IMR-90 (cell line): ENCODE results near the gene TIMM10. TPM values are rescaled to one million over a fixed set of nuclear protein-coding genes. Genes with fewer than 3 reads are reported as not detected.

ENCODE experiments used
- ATAC-seq: fragments of 200-7000 bp; cut with Tn5 transposase; 2 replicates; pipeline ENCODE4 v1.9.1; 2020; ENCODE audit warnings: low read depth, mild to moderate bottlenecking, moderate library complexity
- BruUV-seq: library from RNA; stranded (reverse); fragments of 400-500 nt; replicated peaks from 2 replicates; lab custom pipeline; 2021; lab: Mats Ljungman, UMichigan
- CTCF ChIA-PET: fragments of 300-600 bp; formaldehyde crosslinking; extraction: SDS; loops from one replicate; lab custom pipeline; 2021; ENCODE audit warnings: antibody characterized with exemption; lab: Yijun Ruan, JAX
- POLR2A ChIA-PET: fragments of 300-600 bp; sonication (Branson Sonifier 250); formaldehyde crosslinking; loops from one replicate; lab custom pipeline; 2022; ENCODE audit warnings: antibody characterized with exemption; ENCODE audit not compliant: unreplicated experiment; lab: Charles Lee
- DNase-seq: peaks from one replicate; pipeline ENCODE4 v3.0.0; 2013
- H2AFZ ChIP-seq: replicated peaks from 2 replicates; pipeline ENCODE3; 2013; ENCODE audit warnings: low read length, mild to moderate bottlenecking; ENCODE audit not compliant: poor library complexity
- H2AK5ac ChIP-seq: 2 replicates; pipeline ENCODE4 v1.6.1; 2013; ENCODE audit warnings: low read depth, low read length, inconsistent platforms
- H2AK9ac ChIP-seq: replicated peaks from 2 replicates; pipeline ENCODE3; 2013; ENCODE audit warnings: mild to moderate bottlenecking, low read depth, low read length, moderate library complexity; ENCODE audit not compliant: poor library complexity
- H2BK120ac ChIP-seq: 2 replicates; pipeline ENCODE4 v1.6.1; 2013; ENCODE audit warnings: low read depth, low read length, inconsistent platforms
- H2BK15ac ChIP-seq: 3 replicates; pipeline ENCODE4 v1.6.1; 2013; ENCODE audit warnings: low read depth, low read length, inconsistent platforms
- H2BK20ac ChIP-seq: 2 replicates; pipeline ENCODE4 v1.6.1; 2013; ENCODE audit warnings: low read depth, mild to moderate bottlenecking, inconsistent platforms, low read length, moderate library complexity
- H2BK5ac ChIP-seq: 2 replicates; pipeline ENCODE4 v1.6.1; 2013; ENCODE audit warnings: mild to moderate bottlenecking, low read depth, low read length, inconsistent platforms; ENCODE audit not compliant: poor library complexity, severe bottlenecking
- H3K14ac ChIP-seq: replicated peaks from 2 replicates; pipeline ENCODE4 v1.6.1; 2013; ENCODE audit warnings: low read depth, low read length, inconsistent platforms
- H3K18ac ChIP-seq: 2 replicates; pipeline ENCODE4 v1.6.1; 2013; ENCODE audit warnings: low read depth, low read length, control low read depth
- H3K23ac ChIP-seq: 2 replicates; pipeline ENCODE4 v1.6.1; 2013; ENCODE audit warnings: low read depth, low read length, inconsistent platforms
- H3K27ac ChIP-seq: 2 replicates; pipeline ENCODE4 v1.5.1; 2013; ENCODE audit warnings: mild to moderate bottlenecking, control low read depth, low read length; ENCODE audit not compliant: insufficient read depth
- H3K27me3 ChIP-seq: 2 replicates; pipeline ENCODE4 v1.6.1; 2013; ENCODE audit warnings: low read length; ENCODE audit not compliant: control insufficient read depth, insufficient read depth
- H3K36me3 ChIP-seq: 2 replicates; pipeline ENCODE4 v1.6.1; 2013; ENCODE audit warnings: low read length, mixed read lengths; ENCODE audit not compliant: control insufficient read depth, insufficient read depth
- H3K4ac ChIP-seq: 2 replicates; pipeline ENCODE4 v1.6.1; 2013; ENCODE audit warnings: low read depth, low read length, inconsistent platforms
- H3K4me1 ChIP-seq: 2 replicates; pipeline ENCODE4 v1.6.1; 2013; ENCODE audit warnings: low read length, mixed read lengths; ENCODE audit not compliant: control insufficient read depth, insufficient read depth
- H3K4me2 ChIP-seq: 2 replicates; pipeline ENCODE4 v1.6.1; 2013; ENCODE audit warnings: low read depth, mild to moderate bottlenecking, control low read depth, low read length, moderate library complexity
- H3K4me3 ChIP-seq: 2 replicates; pipeline ENCODE4 v1.5.1; 2013; ENCODE audit warnings: low read depth, mild to moderate bottlenecking, control low read depth, low read length, moderate library complexity; ENCODE audit not compliant: insufficient read depth
- H3K56ac ChIP-seq: 2 replicates; pipeline ENCODE4 v1.6.1; 2013; ENCODE audit warnings: low read length, inconsistent platforms; ENCODE audit not compliant: insufficient read depth; ENCODE audit errors: extremely low read depth
- H3K79me1 ChIP-seq, 2 experiments: 2 replicates each; pipeline ENCODE4 v1.6.1; 2013; ENCODE audit warnings: low read length in 2 of 2, inconsistent platforms in 1 of 2, low read depth in 1 of 2
- H3K9ac ChIP-seq: 2 replicates; pipeline ENCODE4 v1.6.1; 2013; ENCODE audit warnings: low read depth, low read length, control low read depth
- H3K9me1 ChIP-seq: 2 replicates; pipeline ENCODE4 v1.6.1; 2013; ENCODE audit warnings: low read length, inconsistent platforms; ENCODE audit not compliant: insufficient read depth
- H3K9me3 ChIP-seq: 2 replicates; pipeline ENCODE4 v1.6.1; 2013; ENCODE audit warnings: low read length; ENCODE audit not compliant: control insufficient read depth, insufficient read depth
- H4K20me1 ChIP-seq: 2 replicates; pipeline ENCODE4 v1.6.1; 2013; ENCODE audit warnings: low read length, inconsistent platforms; ENCODE audit not compliant: insufficient read depth
- H4K5ac ChIP-seq: 2 replicates; pipeline ENCODE4 v1.6.1; 2013; ENCODE audit warnings: mild to moderate bottlenecking, low read depth, low read length, control low read depth
- H4K8ac ChIP-seq, 2 experiments: 2 replicates each; pipeline ENCODE4 v1.6.1; 2013; ENCODE audit warnings: low read depth in 2 of 2, low read length in 2 of 2, control low read depth in 1 of 2, inconsistent platforms in 1 of 2
- H4K91ac ChIP-seq: 2 replicates; pipeline ENCODE4 v1.6.1; 2013; ENCODE audit warnings: low read depth, low read length, inconsistent platforms; ENCODE audit not compliant: insufficient read depth
- BHLHE40 ChIP-seq: fragments of 150-350 bp; IDR thresholded peaks from 2 replicates; pipeline ENCODE4 v1.6.1; 2016; ENCODE audit warnings: mild to moderate bottlenecking, low read depth, low read length
- CEBPB ChIP-seq: IDR thresholded peaks from 2 replicates; pipeline ENCODE4 v1.6.1; 2012; ENCODE audit warnings: low read depth, low read length, improper control_type of control experiment
- CHD1 ChIP-seq: IDR thresholded peaks from 2 replicates; pipeline ENCODE4 v1.6.1; 2012; ENCODE audit warnings: low read depth, low read length, improper control_type of control experiment
- CTCF ChIP-seq: conservative IDR thresholded peaks from 2 replicates; pipeline ENCODE4 v1.5.1; 2012; ENCODE audit warnings: mild to moderate bottlenecking, low read depth, low read length, improper control_type of control experiment
- ELK1 ChIP-seq: fragments of 150-350 bp; IDR thresholded peaks from 2 replicates; pipeline ENCODE4 v1.6.1; 2016; ENCODE audit warnings: low read depth, mild to moderate bottlenecking, low read length, moderate library complexity, borderline replicate concordance
- FOS ChIP-seq: fragments of 150-350 bp; IDR thresholded peaks from 2 replicates; pipeline ENCODE4 v1.6.1; 2016; ENCODE audit warnings: low read depth, low read length
- MAFK ChIP-seq: IDR thresholded peaks from 2 replicates; pipeline ENCODE4 v1.6.1; 2012; ENCODE audit warnings: low read depth, low read length, improper control_type of control experiment
- NFE2L2 ChIP-seq: fragments of 150-350 bp; IDR thresholded peaks from 2 replicates; pipeline ENCODE4 v1.6.1; 2016; ENCODE audit warnings: low read depth, mild to moderate bottlenecking, low read length
- POLR2A ChIP-seq: IDR thresholded peaks from 2 replicates; pipeline ENCODE4 v1.6.1; 2012; ENCODE audit warnings: mild to moderate bottlenecking, low read depth, low read length
- RAD21 ChIP-seq: IDR thresholded peaks from 2 replicates; pipeline ENCODE4 v1.6.1; 2012; ENCODE audit warnings: low read length, improper control_type of control experiment
- RCOR1 ChIP-seq: IDR thresholded peaks from 2 replicates; pipeline ENCODE4 v1.6.1; 2012; ENCODE audit warnings: mild to moderate bottlenecking, low read length, improper control_type of control experiment; ENCODE audit not compliant: insufficient replicate concordance
- RFX5 ChIP-seq: IDR thresholded peaks from 2 replicates; pipeline ENCODE4 v1.8.0; 2012; ENCODE audit warnings: low read depth, mild to moderate bottlenecking, low read length, moderate library complexity
- SMC3 ChIP-seq: fragments of 150-350 bp; IDR thresholded peaks from 2 replicates; pipeline ENCODE4 v1.6.1; 2016; ENCODE audit warnings: low read depth, mild to moderate bottlenecking, antibody characterized with exemption, low read length, moderate library complexity
- USF2 ChIP-seq: fragments of 150-350 bp; IDR thresholded peaks from 2 replicates; pipeline ENCODE4 v1.6.1; 2017; ENCODE audit warnings: mild to moderate bottlenecking, antibody characterized with exemption, low read length, low read depth
- WGBS, 2 experiments: methylation state at CpG; one replicate each; pipeline versions ENCODE4 v1.1.5 to v1.1.7; 2013; ENCODE audit warnings: missing lambda C conversion rate in 2 of 2; ENCODE audit not compliant: insufficient read length in 1 of 2; ENCODE audit errors: extremely low coverage in 2 of 2; 5-methylcytosine and 5-hydroxymethylcytosine counted together
- dilution Hi-C: fragments of 300-500 bp; cut with HindIII; formaldehyde crosslinking; loops from one replicate; pipeline ENCODE4 v1.14.3; 2018; ENCODE audit warnings: low sequenced_read_pairs; ENCODE audit not compliant: unreplicated experiment
- in situ Hi-C: fragments of 300-500 bp; cut with MboI; formaldehyde crosslinking; loops from 3 replicates; pipeline ENCODE4 v1.14.3; 2019; ENCODE audit warnings: low sequenced_read_pairs, inconsistent platforms, mixed read lengths
- intact Hi-C: fragments of 100-400 bp; cut with micrococcal nuclease; formaldehyde crosslinking; loops from 2 replicates; pipeline ENCODE4 v1.10.0; 2022
- polyA plus RNA-seq, 3 experiments: library from polyadenylated mRNA; depleted of rRNA; stranded (reverse); fragments of >200 nt; gene quantifications; 2 replicates each; pipeline ENCODE4 v1.2.3, GENCODE V29; 2012; ENCODE audit warnings: low replicate concordance in 1 of 3
- total RNA-seq: library from RNA; depleted of rRNA; stranded (reverse); fragments of >200 nt; gene quantifications from 2 replicates; pipeline ENCODE4 v1.2.3, GENCODE V29; 2012

Gene TIMM10
- total and polyA plus RNA-seq, 2 of the 4 experiments (the other 2 are of a cell fraction) = 96.8 to 135 TPM

GRCh38 chr11:57482782-57483561 lies 47.6 kb downstream of the TIMM10 start:
- no peak overlapping the region for H2BK120ac ChIP-seq
- H4K5ac ChIP-seq = no peak overlapping the region
- H3K4me1 ChIP-seq = no peaks in the 10 kb centered on the region
- peak overlapping the region; percentile 87 for H2AK9ac ChIP-seq
- ATAC-seq (peak; percentile 76), DNase-seq (peak; percentile 21)
- no peaks in the 10 kb centered on the region for H4K20me1 ChIP-seq
- CTCF ChIA-PET = interaction anchor here (0.5 to 1.9 kb wide), 7 partner anchors 10 to 1029 kb away, joined by 3 to 8 read pairs (median 3); partner anchors contain the start of gene RTN4RL2
- peak overlapping the region; percentile 84 for H3K4me2 ChIP-seq
- intact Hi-C loops (loop anchor here (2.0 kb wide), 1 partner anchor 138 kb away; no protein-coding TSS in a partner anchor), in situ Hi-C loops (loop anchor here (25.0 kb wide), 1 partner anchor 1029 kb away; the partner anchor contains the start of gene OR5B21), dilution Hi-C loops (no loop called here)
- POLR2A ChIA-PET = no interaction called here
- peak overlapping the region; percentile 35 for H3K4me3 ChIP-seq
- no peak overlapping the region for H3K27ac ChIP-seq
- no peak overlapping the region for H3K18ac ChIP-seq
- H3K4ac ChIP-seq = no peak overlapping the region; the same call in 1 of the 2 replicates
- WGBS, 2 experiments = 0% methylated on average over 5 of the region's 52 CpGs; no CpG with 5 or more reads in 1 of the 2 experiments
- BruUV-seq = no TSS peak
- H3K27me3 ChIP-seq = peaks cover 26% of the 10 kb centered on the region
- no peak overlapping the region for H3K56ac ChIP-seq
- H3K9ac ChIP-seq = no peak overlapping the region
- H3K9me3 ChIP-seq = no peaks in the 10 kb centered on the region
- H2AFZ ChIP-seq = peak overlapping the region; percentile 85
- no peak overlapping the region for H3K14ac ChIP-seq
- H3K79me1 ChIP-seq = no peaks in the 10 kb centered on the region
- no peak overlapping the region for H2BK5ac ChIP-seq
- no peak overlapping the region for H2AK5ac ChIP-seq
- H2BK20ac ChIP-seq = no peak overlapping the region
- no peak overlapping the region for H3K23ac ChIP-seq
- no peak overlapping the region for H2BK15ac ChIP-seq
- H4K91ac ChIP-seq = no peak overlapping the region
- H3K9me1 ChIP-seq = no peaks in the 10 kb centered on the region
- peaks cover 17% of the 10 kb centered on the region; the same call in 1 of the 2 replicates for H3K36me3 ChIP-seq
- peak overlapping the region in 1 of 2 experiments; percentile 27; a peak in 2 of 4 replicates for H4K8ac ChIP-seq
- TF ChIP-seq RCOR1 (no peak), ELK1 (no peak), BHLHE40 (peak; percentile 90), POLR2A (no peak), RAD21 (peak; percentile 57), FOS (no peak), MAFK (no peak), RFX5 (no peak), NFE2L2 (no peak), CHD1 (no peak), CTCF (peak; percentile 78), SMC3 (peak; percentile 48), CEBPB (no peak), USF2 (peak; percentile 63)
